GM21576 (cell line): ENCODE results near the gene ZNF44.

Experiments
- ATAC-seq: cut with Tn5 transposase; IDR thresholded peaks from one replicate; pipeline ENCODE4 v1.9.1; 2021; ENCODE audit warnings: mild to moderate bottlenecking, moderate library complexity; ENCODE audit not compliant: unreplicated experiment

The ZNF44 gene

GRCh38 chr19:12265921-12266704 is 28.6 kb downstream of the ZNF44 start:
- no peak for ATAC-seq

GRCh38 chr19:12261554-12261953 is 33.1 kb downstream of the ZNF44 start:
- no peak for ATAC-seq

GRCh38 chr19:12260861-12261260 is 33.8 kb downstream of the ZNF44 start:
- ATAC-seq: no peak

DNA sequence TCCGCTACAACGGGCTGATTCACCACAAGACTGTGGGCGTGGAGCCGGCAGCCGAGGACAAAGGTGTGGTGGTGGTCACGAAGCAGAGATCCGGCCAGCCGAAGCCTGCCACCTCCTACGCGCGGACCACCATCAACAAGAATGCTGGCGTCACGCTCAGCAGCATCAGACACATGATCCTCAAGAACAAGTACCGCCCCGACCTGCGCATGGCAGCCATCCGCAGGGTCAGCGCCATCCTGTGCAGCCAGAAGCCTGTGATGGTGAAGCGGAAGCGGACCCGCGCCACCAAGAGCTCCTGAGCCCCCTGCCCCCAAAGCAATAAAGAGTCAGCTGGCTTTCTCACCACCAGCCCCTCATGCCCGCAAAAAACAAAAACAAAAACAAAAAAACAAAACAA is 34.4 kb downstream of the ZNF44 start:
- no peak for ATAC-seq

DNA sequence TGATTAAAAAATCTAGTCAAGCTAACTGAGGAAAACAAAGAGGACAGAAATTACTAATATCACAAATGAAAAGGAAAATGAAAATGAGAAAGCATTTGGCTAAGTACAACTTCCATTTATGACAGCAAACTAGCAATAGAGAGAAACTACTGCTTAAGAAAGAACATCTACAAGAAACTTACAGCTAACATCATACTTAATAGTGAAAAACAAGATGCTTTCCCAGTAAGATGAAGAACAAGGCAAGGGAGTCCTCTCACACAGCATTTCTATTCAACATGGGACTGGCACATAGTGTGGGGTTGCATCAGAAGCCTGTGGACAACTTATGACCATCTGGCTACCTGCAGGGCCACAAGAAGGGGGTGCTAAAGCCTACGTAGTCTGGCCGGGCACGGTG is 39.3 kb downstream of the ZNF44 start:
- ATAC-seq: no peak

- ATAC-seq: no peak
Measured at GRCh38 chr19:12247644-12248222, 47.0 kb downstream of the ZNF44 start.

DNA sequence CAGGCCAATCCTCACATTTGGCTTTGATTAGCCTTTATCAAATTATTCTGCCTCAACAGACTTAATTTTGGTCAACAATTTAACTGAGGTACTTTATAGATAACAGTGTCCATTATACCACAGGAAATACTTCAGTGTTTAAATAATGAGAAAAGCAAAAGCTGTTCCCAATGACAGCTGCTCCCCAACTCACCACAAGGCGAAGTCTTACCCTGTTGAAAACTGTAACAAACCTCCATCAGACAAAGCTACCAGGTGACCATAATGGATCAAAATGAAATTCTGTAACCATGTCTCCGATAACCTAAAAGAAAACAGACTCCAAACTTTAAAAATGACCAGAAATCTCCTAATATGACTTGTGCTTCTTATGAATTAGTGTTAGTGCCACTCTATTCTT is 50.3 kb downstream of the ZNF44 start:
- ATAC-seq: no peak

GRCh38 chr19:12237143-12237839 is 57.4 kb downstream of the ZNF44 start:
- ATAC-seq: no peak

- no peak for ATAC-seq
Measured at GRCh38 chr19:12232961-12233360, 61.7 kb downstream of the ZNF44 start.

- no peak for ATAC-seq
Measured at GRCh38 chr19:12230751-12231733, 63.6 kb downstream of the ZNF44 start.

DNA sequence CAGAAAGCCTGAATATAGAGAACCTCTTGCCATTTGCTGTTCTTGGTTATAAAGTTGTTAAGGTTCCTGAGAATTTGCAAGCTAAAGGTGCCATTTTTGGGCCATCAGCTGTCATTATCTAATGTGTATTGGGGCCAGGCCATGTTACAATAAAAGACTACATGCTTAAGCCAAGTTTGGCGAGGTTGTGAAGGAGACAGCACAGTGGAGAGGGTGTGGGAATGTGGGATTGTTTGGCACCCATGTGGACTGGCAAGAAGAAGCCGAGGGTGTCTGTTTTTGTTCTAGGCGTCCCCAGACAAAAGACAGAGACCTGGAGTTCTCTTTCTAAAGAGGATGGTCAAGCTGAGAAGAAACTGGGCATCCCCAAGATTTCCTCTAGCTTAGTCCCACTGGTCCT is 64.7 kb downstream of the ZNF44 start:
- no peak for ATAC-seq

GRCh38 chr19:12224676-12225075 is 70.0 kb downstream of the ZNF44 start:
- ATAC-seq: no peak

DNA sequence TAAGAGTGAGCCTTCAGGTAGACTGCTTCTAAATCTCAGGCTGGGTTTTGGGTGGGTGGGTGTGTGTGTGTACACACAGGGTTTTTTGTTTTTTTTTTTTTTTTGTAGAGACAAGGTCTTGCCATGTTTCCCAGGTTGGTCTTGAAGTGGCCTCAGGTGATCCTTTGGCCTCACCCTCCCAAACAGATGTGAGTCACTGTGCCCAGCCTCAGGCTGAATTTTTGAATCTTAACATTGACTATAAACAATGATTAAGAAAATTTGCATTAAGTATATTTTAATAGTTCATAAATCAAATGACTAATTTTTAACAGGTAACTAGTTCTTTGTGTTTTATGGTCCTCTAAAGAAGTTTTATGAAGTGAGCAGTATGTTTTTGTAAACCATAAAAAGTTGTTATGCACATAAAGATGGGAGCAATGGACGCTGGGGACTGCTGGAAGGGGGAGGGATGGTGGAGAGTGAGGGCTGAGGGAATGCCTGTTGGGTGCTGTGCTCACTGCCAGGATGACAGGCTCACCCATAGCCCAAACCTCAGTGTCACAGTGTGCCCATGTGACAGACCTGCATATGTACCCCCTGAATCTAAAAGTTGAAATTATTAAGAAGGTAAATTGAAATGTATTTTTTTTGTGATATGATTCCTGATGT is 71.6 kb downstream of the ZNF44 start:
- no peak for ATAC-seq
